Effector CD8-positive, alpha-beta T cell (primary cell): ENCODE results near the gene DLG2.
"Not testable (repeated sequence)": the region's sequence is repeated elsewhere in the genome, so short reads cannot be mapped to it uniquely, and the experiment has no call there.

Experiments
- DNase-seq: peaks from one replicate; lab custom pipeline; 2025; lab: John Stamatoyannopoulos, UW

Gene DLG2

GRCh38 chr11:85232559-85232958, 394.6 kb downstream of the DLG2 start:
- no peak for DNase-seq

DNA sequence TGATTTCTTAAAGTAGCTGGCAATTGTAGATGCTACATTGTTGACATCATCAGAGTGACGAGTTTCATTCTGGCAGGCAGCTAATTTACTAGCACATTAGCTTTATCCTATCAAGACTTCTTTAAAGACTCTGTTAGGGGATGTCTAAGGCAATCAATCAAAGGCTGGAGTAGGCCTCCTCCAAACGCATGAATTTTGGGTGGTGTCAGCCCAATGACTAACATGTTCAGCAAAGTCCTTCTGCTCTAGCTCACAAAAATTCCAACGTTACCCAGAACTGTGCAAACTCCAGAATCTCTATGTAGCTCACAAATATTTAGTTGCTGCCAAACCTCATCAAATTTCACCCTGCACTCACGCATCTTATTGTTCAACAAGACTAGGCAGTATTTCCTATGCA, 395.6 kb downstream of the DLG2 start:
- DNase-seq = no peak

DNA sequence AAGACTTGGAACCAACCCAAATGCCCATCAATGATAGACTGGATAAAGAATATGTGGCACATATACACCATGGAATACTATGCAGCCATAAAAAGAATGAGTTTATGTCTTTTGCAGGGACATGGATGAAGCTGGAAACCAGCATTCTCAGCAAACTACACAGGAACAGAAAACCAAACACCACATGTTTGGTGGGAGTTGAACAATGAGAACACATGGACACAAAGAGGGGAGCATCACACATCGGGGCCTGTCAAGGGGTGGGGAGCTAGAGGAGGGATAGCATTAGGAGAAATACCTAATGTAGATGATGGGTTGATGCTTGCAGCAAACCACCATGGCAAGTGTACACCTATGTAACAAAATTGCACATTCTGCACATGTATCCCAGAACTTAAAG, 397.4 kb downstream of the DLG2 start:
- not testable (repeated sequence) for DNase-seq

- DNase-seq = no peak
Measured at GRCh38 chr11:85196968-85197367, 430.2 kb downstream of the DLG2 start.

DNA sequence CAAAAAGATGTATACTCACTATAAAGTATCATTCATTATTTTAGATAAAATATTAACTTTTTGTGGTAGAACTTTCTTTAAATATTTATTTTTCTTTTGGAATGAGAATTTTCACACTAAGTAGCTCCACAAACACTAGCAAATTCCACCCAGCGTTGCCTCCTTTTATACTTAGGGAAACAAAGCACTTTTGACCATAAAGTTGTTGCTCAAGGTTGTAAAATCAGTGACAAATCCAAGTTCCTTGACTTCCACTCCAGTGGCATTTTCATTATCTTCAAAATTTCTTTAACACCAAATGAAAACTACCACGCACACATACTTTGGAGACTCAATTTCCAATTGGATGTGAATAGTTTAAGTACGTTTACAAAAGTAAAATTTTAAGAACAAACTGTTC, 431.2 kb downstream of the DLG2 start:
- no peak for DNase-seq

- DNase-seq = no peak
Measured at GRCh38 chr11:85187992-85188391, 439.2 kb downstream of the DLG2 start.

- DNase-seq = no peak
Measured at GRCh38 chr11:85184721-85185120, 442.4 kb downstream of the DLG2 start.

GRCh38 chr11:85182441-85183387, 444.4 kb downstream of the DLG2 start:
- DNase-seq = no peak

GRCh38 chr11:85180528-85180927, 446.6 kb downstream of the DLG2 start:
- DNase-seq = no peak

DNA sequence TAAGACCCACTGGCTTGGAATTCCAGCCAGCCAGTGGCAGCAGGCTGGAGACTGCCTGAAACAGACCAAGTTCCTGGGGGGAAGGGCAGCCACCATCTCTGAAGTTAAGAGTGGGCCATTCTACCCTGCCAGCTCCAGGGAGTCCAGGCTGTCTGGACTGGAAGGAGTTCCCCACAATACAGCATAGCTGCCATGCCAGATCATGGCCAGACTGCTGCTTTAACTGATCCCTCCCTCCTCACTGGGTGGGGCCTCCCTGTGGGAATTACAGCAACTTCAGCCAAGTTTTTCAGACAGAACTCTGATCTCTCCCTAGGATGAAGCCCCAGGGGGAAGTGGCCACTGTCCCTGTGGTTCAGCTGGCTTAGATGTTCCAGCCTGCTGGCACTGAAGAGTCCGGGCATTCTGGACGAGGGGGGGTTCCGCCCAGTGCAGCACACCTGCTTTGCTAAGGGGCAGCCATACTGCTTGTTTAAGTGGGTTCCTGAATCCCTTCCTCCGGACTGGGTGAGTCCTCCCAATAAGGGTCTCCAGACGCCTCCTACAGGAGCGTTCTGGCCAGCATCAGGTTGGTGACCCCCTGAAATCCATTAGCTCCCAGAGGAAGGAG, 455.4 kb downstream of the DLG2 start:
- no peak for DNase-seq

DNA sequence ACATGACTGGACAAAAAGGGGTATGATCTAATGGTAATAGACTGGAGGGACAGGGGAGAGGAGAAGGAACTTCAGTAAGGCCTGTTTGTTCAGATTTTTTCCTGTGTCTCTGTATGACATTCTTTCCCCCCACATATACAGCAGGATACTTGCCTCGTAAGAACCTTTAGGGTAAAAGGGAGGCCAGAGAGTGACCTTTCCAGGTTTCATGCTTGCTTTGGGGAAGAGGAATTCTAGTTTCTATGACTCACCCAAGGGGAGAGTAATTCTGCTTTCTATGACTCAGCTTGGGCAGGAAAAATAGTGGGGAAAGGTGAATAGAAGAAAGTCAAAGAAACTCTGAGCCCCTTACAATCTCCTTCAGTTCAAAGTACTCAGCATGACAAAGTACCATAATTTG, 457.0 kb downstream of the DLG2 start:
- DNase-seq = no peak

DNA sequence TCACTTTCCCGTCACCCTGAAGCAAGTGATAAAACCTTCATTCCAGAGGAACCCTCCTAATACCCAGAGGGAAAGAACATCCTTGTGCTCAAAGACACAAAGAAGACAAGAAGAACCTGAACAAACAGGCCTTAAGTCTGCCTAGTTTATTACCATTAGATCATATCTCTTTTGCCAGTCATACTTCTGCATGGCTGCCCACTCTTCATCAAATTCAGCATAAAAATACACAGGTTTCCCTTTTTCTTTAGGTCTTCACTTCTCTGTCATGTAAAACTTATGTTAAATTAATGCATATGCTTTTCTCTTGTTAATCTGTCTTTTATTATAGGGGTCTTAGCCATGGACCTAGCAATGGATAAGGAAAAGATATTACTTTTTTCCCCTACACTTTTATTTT, 459.7 kb downstream of the DLG2 start:
- no peak for DNase-seq

- no peak for DNase-seq
Measured at GRCh38 chr11:85167038-85167437, 460.1 kb downstream of the DLG2 start.

- DNase-seq = no peak
Measured at GRCh38 chr11:85165819-85166218, 461.3 kb downstream of the DLG2 start.

DNA sequence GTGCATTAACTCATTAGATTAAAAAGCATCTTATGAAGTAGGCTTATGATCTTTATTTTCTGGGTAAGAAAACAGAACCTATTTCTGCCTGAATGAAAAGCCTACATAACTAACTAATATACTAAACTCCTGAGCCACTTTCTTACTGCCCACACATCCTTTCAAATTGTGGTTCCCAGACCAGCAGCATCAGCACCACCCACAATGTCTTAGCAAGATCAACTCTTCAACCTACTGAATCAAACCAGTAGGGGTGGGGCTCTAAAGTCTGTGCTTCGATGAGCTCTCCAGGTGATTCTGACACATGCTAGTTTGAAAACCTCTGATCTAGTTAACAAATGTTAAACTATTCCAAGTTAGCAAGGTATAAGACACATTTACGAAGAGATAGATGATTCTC, 462.4 kb downstream of the DLG2 start:
- DNase-seq = no peak

GRCh38 chr11:85154294-85154693, 472.9 kb downstream of the DLG2 start:
- DNase-seq = no peak

DNA sequence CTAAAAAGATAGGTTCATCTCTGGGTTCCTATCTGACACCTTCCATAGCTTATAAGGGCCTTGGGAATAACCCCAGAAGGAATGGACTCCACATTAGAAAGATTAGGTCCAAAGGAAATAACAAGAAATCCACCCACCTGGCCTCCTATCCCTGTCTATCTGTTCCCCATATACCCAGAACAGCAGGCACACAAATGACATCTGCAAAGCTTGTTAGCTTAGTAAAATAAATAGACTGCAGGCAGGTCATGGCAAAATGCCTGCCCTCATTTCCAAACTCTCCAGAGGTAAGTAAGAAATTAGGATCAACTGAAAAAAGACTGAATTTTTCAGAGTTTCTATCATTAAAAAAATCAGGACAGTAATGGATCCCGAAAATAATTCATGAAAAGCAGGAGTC, 489.5 kb downstream of the DLG2 start:
- no peak for DNase-seq

DNA sequence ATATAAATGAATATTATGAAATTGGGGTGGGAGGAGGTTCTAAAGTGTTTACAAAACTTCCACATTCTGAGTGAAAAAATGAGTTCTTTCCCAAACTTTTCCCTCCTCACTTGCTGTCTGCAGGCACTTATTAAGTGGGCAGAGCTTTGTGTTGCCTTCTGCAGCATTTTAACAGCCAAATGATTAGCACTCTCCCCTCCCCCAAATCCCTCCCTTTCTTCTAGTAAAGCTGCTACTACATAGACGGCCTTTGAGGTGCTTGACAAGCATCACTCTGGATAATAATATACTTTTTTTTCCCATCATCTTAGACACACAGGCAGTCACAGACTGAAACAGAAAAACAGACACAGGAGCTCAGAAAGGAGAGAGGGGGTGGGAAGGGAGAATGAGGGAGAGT, 493.5 kb downstream of the DLG2 start:
- DNase-seq = no peak

GRCh38 chr11:85132851-85133585, 494.1 kb downstream of the DLG2 start:
- no peak for DNase-seq

DNA sequence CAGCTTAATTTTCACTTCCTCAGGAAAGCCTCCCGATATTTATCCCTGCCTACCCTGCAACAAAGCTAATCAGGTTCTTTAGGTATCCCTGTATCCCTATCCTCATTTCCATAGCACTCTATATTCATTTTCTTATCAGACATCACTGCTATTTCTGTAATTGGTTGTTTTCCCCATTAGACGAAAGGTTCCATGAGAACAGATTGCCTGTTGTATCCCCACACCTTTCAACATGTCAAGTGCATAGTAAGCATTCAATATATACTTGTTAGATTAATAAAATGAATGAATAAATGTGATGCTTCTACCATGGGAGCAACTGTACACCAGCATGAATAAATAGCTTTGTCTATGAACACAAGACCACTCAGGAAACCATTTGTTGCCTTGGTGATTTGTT, 499.8 kb downstream of the DLG2 start:
- no peak for DNase-seq

- DNase-seq = no peak
Measured at GRCh38 chr11:85123752-85124231, 503.4 kb downstream of the DLG2 start.

DNA sequence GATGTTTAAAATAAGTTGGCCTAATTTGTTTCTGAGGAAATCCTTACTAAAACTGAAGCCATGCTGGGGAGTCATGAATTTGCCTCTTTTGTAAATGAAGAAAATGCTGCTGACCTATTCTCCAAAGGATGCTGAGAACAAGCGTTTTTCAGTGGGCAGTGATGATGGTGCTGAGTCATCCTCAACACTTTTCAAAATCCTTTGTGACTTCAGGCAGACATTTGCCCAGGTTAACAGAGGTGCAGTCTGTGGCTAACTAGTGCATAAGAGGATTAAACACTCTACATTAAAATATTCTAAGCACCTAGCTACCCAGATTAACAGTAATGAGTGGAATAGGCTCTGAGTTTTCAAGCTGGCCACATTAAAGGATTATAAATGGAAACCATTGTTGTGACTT, 509.0 kb downstream of the DLG2 start:
- DNase-seq = no peak

DNA sequence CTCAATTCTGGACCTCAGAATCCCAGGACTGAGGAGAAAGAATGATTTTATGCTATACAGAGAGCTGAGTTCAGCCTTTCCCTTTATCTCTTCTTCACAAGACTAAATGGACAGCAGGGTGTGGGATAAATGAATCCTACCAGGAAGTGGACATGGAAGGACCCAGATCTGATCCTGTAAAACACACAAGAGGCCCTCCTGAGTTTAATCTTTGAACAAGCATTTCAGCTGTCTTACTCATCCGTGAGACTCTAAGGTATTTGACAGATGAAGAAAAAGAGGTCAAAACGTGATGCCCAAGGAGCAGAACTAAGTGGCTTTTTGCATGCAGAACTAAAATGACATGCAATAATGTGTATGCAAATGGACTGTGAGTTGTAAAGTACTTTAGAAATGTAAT, 511.3 kb downstream of the DLG2 start:
- no peak for DNase-seq
